ENCODE results near the gene MAPRE2. TPM values are rescaled to one million over a fixed set of nuclear protein-coding genes. Genes with fewer than 3 reads are reported as not detected.

MAPRE2 gene
- total RNA-seq, 1 donor from 2014 or later = 53.8 TPM

DNA sequence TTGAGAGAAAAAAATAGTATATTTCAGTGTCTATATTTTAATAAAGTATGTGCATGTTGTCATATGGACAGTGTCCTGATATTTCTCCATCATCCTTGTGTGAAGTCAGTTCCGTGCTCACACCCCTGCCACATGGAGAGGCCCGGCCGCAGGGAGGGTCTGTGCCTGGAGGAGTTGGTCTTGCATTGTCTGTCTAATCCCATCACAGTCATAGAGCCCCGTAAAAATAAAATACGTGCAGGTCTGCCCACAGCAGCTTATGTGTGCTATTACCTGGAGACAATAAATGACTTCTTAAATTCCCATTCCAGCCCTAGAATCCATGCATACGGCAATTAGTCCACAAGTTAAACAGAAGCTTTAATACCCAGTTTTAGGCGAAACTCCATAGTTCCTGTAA lies 20.1 kb downstream of the MAPRE2 start:
- intact Hi-C loops (cut with micrococcal nuclease) = no loop called here
- TF ChIP-seq, protein P1, sequence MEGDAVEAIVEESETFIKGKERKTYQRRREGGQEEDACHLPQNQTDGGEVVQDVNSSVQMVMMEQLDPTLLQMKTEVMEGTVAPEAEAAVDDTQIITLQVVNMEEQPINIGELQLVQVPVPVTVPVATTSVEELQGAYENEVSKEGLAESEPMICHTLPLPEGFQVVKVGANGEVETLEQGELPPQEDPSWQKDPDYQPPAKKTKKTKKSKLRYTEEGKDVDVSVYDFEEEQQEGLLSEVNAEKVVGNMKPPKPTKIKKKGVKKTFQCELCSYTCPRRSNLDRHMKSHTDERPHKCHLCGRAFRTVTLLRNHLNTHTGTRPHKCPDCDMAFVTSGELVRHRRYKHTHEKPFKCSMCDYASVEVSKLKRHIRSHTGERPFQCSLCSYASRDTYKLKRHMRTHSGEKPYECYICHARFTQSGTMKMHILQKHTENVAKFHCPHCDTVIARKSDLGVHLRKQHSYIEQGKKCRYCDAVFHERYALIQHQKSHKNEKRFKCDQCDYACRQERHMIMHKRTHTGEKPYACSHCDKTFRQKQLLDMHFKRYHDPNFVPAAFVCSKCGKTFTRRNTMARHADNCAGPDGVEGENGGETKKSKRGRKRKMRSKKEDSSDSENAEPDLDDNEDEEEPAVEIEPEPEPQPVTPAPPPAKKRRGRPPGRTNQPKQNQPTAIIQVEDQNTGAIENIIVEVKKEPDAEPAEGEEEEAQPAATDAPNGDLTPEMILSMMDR (IDR thresholded peaks at IDR 0.05) = no peak
- H3K9me3 Mint-ChIP-seq = no peaks in the 10 kb centered on the region
- no peak overlapping the region for H3K4me3 Mint-ChIP-seq
- ChIA-PET CTCF (interaction anchor here (1.9 to 2.5 kb wide), 2 partner anchors 33 to 35 kb away, joined by 6 to 12 read pairs; no protein-coding TSS in a partner anchor), POLR2A (no interaction called here)
- no peaks in the 10 kb centered on the region for H3K27me3 Mint-ChIP-seq
- peaks cover 51% of the 10 kb centered on the region for H3K4me1 Mint-ChIP-seq
- H3K36me3 Mint-ChIP-seq (ENCODE audit: low read depth) = no peaks in the 10 kb centered on the region
- ATAC-seq (ENCODE audit: low read depth) = no peak
- H3K27ac Mint-ChIP-seq = no peak overlapping the region
- no peak for DNase-seq

DNA sequence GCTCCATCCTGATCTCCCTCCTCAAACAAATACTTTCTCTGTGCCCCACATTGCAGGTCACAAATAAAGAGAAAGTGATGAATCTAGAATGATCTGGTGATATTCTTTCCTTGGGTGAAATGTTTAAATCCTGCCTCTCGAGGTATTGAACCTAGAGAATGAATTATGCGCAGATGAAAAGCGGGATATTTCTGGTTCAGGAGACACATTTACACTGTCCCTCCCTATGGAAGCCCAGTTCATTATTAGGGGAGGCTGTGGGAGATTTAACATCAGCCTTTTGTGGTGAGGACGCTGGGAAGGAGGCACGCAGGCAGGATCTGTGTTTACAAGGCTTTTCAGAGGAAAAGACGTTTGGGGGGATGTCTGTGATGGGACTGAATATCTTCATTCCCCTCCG lies 20.6 kb downstream of the MAPRE2 start:
- Mint-ChIP-seq H3K27me3 (no peaks in the 10 kb centered on the region), H3K36me3 (ENCODE audit: low read depth) (no peaks in the 10 kb centered on the region), H3K9me3 (no peaks in the 10 kb centered on the region), H3K4me1 (peaks cover 52% of the 10 kb centered on the region), H3K4me3 (no peak overlapping the region), H3K27ac (no peak overlapping the region)
- intact Hi-C loops (cut with micrococcal nuclease) = loop anchor here (2.0 kb wide), 1 partner anchor 15 kb away; no protein-coding TSS in a partner anchor
- ChIA-PET POLR2A (no interaction called here), CTCF (no interaction called here)
- no peak for DNase-seq
- TF ChIP-seq, protein P1 (IDR thresholded peaks at IDR 0.05) = no peak
- ATAC-seq (ENCODE audit: low read depth) = no peak

DNA sequence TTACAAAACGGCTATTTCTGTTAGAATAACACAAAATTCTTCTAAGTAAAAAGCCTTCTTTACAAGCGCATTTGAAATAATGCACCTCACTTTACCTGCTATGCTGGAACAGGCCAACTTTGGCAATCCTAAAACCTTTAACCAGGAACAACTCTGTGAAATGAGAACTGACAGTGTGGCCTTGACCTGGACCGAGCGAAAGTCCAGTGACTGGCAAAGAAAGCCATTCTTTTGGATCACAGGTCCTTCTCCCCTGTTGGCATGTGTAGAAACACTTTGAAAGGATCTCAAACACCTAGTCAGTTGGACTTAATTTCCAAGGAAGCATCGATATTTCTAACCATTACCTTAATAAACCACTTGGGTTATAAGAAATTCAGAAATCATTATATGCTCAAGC lies 21.2 kb downstream of the MAPRE2 start:
- no peak overlapping the region for H3K4me3 Mint-ChIP-seq
- POLR2A ChIA-PET = no interaction called here
- intact Hi-C loops (cut with micrococcal nuclease) = loop anchor here (2.0 kb wide), 1 partner anchor 14 kb away; no protein-coding TSS in a partner anchor
- H3K36me3 Mint-ChIP-seq (ENCODE audit: low read depth) = peaks cover 5% of the 10 kb centered on the region
- CTCF ChIA-PET = no interaction called here
- ATAC-seq (ENCODE audit: low read depth) = no peak
- DNase-seq = no peak
- TF ChIP-seq, protein P1 (IDR thresholded peaks at IDR 0.05) = no peak
- H3K4me1 Mint-ChIP-seq = peaks cover 53% of the 10 kb centered on the region
- H3K27me3 Mint-ChIP-seq = no peaks in the 10 kb centered on the region
- H3K9me3 Mint-ChIP-seq = no peaks in the 10 kb centered on the region
- H3K27ac Mint-ChIP-seq = no peak overlapping the region

DNA sequence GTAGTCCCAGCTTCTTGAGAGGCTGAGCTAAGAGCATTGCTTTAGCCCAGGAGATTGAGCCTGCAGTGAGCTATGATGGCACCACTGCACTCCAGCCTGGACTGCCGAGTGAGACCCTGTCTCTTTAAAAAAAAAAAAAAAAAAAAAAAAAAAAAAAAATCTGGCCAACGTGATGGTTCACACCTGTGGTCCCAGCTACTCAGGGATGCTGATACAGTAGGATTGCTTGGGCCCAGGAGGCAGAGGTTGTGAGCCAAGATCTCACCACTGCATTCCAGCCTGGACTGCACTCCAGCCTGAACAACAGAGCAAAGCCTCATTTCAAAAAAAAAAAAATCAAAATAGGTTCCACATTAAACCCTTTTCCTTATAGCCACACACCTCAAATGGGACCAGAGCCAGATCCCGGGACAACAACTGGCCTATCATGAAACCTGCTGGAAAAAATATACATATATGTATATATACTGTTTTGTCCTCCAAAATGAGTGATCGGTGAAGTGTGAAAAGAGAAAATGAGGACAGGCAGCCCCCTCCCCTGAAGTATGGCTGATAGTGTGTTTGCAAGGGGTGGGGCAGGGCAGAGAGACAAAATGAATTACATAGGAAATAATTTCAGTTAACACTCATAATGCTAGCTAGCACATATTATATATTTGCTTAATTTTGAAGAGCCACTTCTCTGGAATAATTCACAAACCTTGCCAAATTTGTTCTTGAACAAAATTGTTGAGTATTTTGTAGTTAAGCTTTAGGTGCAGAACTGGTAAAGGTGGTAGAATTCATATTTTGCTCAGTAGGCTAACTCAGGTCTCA lies 22.9 kb downstream of the MAPRE2 start:
- Mint-ChIP-seq H3K27ac (no peak overlapping the region), H3K9me3 (no peaks in the 10 kb centered on the region), H3K36me3 (ENCODE audit: low read depth) (peaks cover 6% of the 10 kb centered on the region), H3K4me3 (no peak overlapping the region), H3K27me3 (no peaks in the 10 kb centered on the region), H3K4me1 (peaks cover 44% of the 10 kb centered on the region)
- DNase-seq (no peak), ATAC-seq (ENCODE audit: low read depth) (no peak)
- TF ChIP-seq, protein P1 (IDR thresholded peaks at IDR 0.05) = no peak
- intact Hi-C loops (cut with micrococcal nuclease) = loop anchor here (2.0 kb wide), 2 partner anchors 13 kb away; no protein-coding TSS in a partner anchor
- ChIA-PET CTCF (no interaction called here), POLR2A (interaction anchor here (0.7 to 1.0 kb wide), 4 partner anchors 13 to 177 kb away, joined by 3 to 5 read pairs (median 4); partner anchors contain the start of gene ZNF397)

DNA sequence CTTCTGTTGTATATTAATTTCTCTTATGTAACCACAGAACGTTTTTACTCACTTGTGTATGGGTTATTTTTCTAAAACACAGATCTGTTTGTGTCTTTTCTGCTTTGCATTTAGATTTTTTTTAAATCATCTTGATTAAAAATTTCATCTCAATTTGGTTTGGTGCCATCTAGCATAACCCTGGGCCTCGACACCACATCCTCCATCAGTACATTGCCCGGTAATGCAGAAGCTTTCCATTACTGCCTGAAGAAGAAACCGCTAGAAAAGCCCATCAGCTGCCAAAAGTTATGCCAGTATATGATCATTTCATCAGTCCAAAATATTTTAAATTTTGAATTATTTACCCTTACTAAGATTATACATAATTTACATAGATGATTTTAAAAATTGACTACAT lies 26.2 kb downstream of the MAPRE2 start:
- TF ChIP-seq, protein P1 (IDR thresholded peaks at IDR 0.05) = no peak
- POLR2A ChIA-PET = no interaction called here
- no peaks in the 10 kb centered on the region for H3K9me3 Mint-ChIP-seq
- no peak for ATAC-seq (ENCODE audit: low read depth)
- CTCF ChIA-PET = no interaction called here
- no peaks in the 10 kb centered on the region for H3K27me3 Mint-ChIP-seq
- peaks cover 24% of the 10 kb centered on the region for H3K36me3 Mint-ChIP-seq (ENCODE audit: low read depth)
- peaks cover 35% of the 10 kb centered on the region for H3K4me1 Mint-ChIP-seq
- intact Hi-C loops (cut with micrococcal nuclease) = no loop called here
- DNase-seq = no peak
- no peak overlapping the region for H3K4me3 Mint-ChIP-seq
- H3K27ac Mint-ChIP-seq = no peak overlapping the region
